ENCODE measurements around the gene ACOXL.

DNA sequence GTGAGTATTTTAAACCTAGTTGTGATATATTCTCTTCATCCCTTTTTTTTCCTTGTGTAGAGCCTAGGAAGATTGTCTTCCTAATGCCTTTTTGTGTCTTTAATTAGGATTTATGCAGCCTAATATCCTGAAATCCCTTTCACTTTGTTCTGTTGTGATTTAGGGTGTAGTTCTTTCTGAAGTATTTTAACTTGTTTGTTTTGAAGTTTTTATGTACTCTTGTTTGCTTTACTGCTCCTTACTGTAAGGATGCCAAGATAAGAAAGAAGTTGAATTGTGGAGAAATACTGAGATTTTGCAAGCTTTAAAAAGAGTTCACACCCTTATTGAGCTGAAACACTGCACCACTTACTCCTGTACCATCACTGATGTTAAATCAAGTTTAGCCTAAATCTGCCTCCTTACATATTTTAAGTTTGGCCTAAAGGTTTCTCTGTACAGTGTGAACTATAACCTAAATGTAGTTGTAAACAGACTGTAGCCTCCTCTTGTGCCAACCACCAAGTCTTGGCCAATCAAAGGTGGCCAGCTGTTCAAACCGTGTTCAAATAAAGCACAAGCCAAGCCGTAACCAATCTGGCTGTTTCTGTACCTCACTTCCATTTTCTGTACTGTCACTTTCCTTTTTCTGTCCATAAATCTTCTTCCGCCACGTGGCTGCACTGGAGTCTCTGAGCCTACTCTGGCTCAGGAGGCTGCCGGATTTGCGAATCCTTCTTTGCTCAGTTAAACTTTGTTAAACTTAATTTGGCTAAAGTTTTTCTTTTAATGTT lies 17.7 kb upstream of the ACOXL start:
- TF ChIP-seq HDAC2 (IDR thresholded peaks at IDR 0.05) (no peak), CBFB (IDR thresholded peaks at IDR 0.05; ENCODE audit: low read depth) (no peak), TCF12 (IDR thresholded peaks at IDR 0.05; ENCODE audit: low read depth, low read length) (no peak), CBX5 (IDR thresholded peaks at IDR 0.05; ENCODE audit: low read depth) (no peak), TAF1 (IDR thresholded peaks at IDR 0.05; ENCODE audit: borderline replicate concordance, low read depth, low read length) (no peak), MXI1 (IDR thresholded peaks at IDR 0.05; ENCODE audit: low read depth, low read length) (no peak), HDAC6 (IDR thresholded peaks at IDR 0.05; ENCODE audit: unreplicated experiment) (no peak)
- TF ChIP-seq, protein P1, sequence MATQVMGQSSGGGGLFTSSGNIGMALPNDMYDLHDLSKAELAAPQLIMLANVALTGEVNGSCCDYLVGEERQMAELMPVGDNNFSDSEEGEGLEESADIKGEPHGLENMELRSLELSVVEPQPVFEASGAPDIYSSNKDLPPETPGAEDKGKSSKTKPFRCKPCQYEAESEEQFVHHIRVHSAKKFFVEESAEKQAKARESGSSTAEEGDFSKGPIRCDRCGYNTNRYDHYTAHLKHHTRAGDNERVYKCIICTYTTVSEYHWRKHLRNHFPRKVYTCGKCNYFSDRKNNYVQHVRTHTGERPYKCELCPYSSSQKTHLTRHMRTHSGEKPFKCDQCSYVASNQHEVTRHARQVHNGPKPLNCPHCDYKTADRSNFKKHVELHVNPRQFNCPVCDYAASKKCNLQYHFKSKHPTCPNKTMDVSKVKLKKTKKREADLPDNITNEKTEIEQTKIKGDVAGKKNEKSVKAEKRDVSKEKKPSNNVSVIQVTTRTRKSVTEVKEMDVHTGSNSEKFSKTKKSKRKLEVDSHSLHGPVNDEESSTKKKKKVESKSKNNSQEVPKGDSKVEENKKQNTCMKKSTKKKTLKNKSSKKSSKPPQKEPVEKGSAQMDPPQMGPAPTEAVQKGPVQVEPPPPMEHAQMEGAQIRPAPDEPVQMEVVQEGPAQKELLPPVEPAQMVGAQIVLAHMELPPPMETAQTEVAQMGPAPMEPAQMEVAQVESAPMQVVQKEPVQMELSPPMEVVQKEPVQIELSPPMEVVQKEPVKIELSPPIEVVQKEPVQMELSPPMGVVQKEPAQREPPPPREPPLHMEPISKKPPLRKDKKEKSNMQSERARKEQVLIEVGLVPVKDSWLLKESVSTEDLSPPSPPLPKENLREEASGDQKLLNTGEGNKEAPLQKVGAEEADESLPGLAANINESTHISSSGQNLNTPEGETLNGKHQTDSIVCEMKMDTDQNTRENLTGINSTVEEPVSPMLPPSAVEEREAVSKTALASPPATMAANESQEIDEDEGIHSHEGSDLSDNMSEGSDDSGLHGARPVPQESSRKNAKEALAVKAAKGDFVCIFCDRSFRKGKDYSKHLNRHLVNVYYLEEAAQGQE (IDR thresholded peaks at IDR 0.05; ENCODE audit: low read depth, low read length): no peak
- TF ChIP-seq, protein P2, sequence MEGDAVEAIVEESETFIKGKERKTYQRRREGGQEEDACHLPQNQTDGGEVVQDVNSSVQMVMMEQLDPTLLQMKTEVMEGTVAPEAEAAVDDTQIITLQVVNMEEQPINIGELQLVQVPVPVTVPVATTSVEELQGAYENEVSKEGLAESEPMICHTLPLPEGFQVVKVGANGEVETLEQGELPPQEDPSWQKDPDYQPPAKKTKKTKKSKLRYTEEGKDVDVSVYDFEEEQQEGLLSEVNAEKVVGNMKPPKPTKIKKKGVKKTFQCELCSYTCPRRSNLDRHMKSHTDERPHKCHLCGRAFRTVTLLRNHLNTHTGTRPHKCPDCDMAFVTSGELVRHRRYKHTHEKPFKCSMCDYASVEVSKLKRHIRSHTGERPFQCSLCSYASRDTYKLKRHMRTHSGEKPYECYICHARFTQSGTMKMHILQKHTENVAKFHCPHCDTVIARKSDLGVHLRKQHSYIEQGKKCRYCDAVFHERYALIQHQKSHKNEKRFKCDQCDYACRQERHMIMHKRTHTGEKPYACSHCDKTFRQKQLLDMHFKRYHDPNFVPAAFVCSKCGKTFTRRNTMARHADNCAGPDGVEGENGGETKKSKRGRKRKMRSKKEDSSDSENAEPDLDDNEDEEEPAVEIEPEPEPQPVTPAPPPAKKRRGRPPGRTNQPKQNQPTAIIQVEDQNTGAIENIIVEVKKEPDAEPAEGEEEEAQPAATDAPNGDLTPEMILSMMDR (IDR thresholded peaks at IDR 0.05 in 2 of 3, conservative IDR thresholded peaks at IDR 0.05 in 1 of 3; ENCODE audit: control insufficient read depth in 2 of 3, extremely low read depth in 1 of 3, insufficient read depth in 1 of 3, low read depth in 3 of 3, low read length in 3 of 3): no peak
- TF ChIP-seq, protein P3, sequence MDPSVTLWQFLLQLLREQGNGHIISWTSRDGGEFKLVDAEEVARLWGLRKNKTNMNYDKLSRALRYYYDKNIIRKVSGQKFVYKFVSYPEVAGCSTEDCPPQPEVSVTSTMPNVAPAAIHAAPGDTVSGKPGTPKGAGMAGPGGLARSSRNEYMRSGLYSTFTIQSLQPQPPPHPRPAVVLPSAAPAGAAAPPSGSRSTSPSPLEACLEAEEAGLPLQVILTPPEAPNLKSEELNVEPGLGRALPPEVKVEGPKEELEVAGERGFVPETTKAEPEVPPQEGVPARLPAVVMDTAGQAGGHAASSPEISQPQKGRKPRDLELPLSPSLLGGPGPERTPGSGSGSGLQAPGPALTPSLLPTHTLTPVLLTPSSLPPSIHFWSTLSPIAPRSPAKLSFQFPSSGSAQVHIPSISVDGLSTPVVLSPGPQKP (IDR thresholded peaks at IDR 0.05; ENCODE audit: low read depth, low read length): no peak
- TF ChIP-seq, protein P4, sequence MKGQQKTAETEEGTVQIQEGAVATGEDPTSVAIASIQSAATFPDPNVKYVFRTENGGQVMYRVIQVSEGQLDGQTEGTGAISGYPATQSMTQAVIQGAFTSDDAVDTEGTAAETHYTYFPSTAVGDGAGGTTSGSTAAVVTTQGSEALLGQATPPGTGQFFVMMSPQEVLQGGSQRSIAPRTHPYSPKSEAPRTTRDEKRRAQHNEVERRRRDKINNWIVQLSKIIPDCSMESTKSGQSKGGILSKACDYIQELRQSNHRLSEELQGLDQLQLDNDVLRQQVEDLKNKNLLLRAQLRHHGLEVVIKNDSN (IDR thresholded peaks at IDR 0.05; ENCODE audit: borderline replicate concordance, extremely low read length, insufficient read depth, low read depth, low read length): no peak

All from GM12878 (cell line).